Endothelial cell of umbilical vein (primary cell): ENCODE measurements around the gene BDKRB2.

Experiments used
- CTCF ChIP-seq, 2 donors: IDR thresholded peaks; 1 replicate in 1 of 2; 2 replicates in 1 of 2; pipeline ENCODE4 v1.5.1; 2011; ENCODE audit warnings: low read length in 2 of 2, mild to moderate bottlenecking in 2 of 2, moderate library complexity in 2 of 2, control low read depth in 1 of 2, inconsistent platforms in 1 of 2, low read depth in 1 of 2; ENCODE audit not compliant: insufficient read depth in 1 of 2; ENCODE audit errors: extremely low read depth in 1 of 2
- EZH2 ChIP-seq: IDR thresholded peaks from 2 replicates; pipeline ENCODE4 v1.6.1; 2012; ENCODE audit warnings: borderline replicate concordance, low read depth, mild to moderate bottlenecking, moderate library complexity, low read length, inconsistent platforms; ENCODE audit not compliant: severe bottlenecking
- FOS ChIP-seq: IDR thresholded peaks from 2 replicates; pipeline ENCODE4 v1.6.1; 2011; ENCODE audit warnings: mild to moderate bottlenecking, low read length, moderate library complexity, borderline replicate concordance; ENCODE audit not compliant: insufficient read depth
- POLR2A ChIP-seq: IDR thresholded peaks from 2 replicates; pipeline ENCODE4 v1.6.1; 2012; ENCODE audit warnings: low read depth, mild to moderate bottlenecking, control low read depth, low read length

- TF ChIP-seq CTCF (IDR thresholded peaks at IDR 0.05; ENCODE audit: extremely low read depth in 1 of 2, insufficient read depth in 1 of 2, low read depth in 1 of 2, low read length in 2 of 2) (no peak), FOS (no peak), EZH2 (no peak), POLR2A (no peak)
Measured at GRCh38 chr14:96284430-96284829, 79.8 kb downstream of the BDKRB2 start.
